Fibroblast of skin of abdomen (primary cell): ENCODE results near the gene SLC35G2.
A peak's percentile ranks its signal among the peaks of the same experiment; 100 is the strongest.
"Not testable (repeated sequence)": the region's sequence is repeated elsewhere in the genome, so short reads cannot be mapped to it uniquely, and the experiment has no call there.

Experiments
- DNase-seq: peaks from one replicate; pipeline ENCODE4 v3.0.0-alpha.2; 2013

Gene SLC35G2

DNA sequence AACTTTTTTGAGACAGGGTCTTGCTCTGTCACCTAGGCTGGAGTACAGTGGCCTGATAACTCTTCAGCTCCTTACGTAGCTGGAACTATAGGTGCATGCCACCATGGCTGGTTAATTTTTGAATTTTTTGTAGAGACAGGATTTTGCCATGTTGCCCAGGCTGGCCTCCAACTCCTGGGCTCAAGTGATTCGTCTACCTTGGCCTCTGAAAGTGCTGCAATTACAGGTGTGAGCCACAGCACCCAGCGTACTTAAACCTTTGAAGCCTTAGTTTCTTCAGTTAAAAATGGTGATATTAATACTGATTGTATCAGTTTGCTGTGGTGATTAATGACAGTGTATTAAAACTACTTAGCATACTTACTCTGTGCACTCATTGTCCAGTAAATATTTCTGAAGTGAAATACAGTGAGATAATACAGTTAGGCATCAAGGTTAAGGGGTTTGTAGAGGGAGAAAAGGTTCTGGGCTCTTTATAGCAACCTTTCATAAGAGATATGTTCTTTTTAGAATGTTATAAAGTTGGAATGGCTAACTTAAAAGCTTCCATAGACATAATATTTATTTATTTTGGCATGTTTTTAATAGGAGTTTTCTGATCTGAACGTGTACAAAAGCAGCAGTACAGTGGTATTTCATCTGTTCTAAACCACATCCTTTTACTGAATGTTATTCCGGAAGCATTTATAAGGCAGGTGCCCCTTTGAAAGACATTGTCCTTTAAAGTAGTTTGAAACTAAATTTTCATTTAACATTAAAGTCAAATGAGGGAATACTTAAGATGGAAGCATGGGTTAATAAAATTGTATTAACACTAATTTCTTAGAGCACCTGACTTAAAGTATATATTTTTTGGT is 66.7 kb downstream of the SLC35G2 start:
- no peak for DNase-seq

DNA sequence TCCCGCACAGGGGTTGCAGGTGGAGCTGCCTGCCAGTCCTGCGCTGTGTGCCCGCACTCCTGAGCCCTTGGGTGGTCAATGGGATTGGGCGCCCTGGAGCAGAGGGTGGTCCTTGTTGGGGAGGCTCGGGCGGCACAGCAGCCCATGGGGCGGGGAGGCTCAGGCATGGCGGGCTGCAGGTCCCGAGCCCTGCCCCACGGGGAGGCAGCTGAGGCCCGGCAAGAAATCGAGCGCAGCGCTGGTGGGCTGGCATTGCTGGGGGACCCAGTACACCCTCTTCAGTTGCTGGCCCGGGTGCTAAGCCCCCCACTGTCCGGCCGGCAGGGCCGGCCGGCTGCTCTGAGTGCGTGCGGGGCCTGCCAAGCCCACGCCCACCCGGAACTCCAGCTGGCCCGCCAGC is 71.0 kb downstream of the SLC35G2 start:
- no peak for DNase-seq

DNA sequence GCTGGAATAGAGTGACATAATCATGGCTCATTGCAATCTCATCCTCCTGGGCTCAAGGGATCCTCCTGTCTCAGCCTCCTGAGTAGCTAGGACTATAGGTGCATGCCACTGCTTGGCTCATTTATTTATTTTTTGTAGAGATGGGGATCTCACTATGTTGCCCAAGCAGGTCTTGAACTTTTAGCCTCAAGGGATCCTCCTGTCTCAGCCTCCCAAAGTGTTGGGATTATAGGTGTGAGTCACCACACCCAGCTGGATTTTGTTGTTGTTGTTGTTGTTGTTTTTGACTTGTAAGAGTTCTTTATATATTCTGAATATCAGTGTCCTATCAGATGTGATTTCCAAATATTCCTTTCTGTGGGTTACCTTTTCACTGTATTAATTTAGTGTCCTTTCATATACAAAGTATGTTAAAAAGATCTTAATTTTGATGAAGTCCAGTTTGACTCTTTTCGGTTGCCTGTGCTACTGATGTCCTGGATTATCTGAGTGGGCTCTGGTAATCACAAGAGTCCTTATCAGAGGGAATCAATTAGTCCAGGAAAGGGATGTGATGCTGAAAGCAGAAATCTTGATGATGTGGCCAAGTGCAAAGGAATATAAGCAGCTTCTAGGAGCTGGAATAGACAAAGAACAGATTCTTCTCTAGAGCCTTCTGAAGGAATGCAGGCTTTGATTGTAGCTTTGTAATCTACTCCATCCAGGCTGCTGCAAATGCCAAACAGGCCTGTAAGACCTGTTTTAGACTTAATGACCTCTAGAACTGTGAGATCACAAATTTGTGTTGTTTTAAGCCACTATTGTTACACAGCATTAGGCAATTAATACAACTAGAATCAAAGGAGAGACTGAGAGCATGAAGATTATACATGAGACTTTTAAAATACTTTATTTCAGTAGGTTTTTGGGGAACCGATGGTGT is 73.3 kb downstream of the SLC35G2 start:
- DNase-seq, result no peak

GRCh38 chr3:136893848-136894443 is 75.0 kb downstream of the SLC35G2 start:
- DNase-seq, result peak; percentile 53

GRCh38 chr3:136897171-136897570 is 78.2 kb downstream of the SLC35G2 start:
- not testable (repeated sequence) for DNase-seq

GRCh38 chr3:136898549-136898948 is 79.6 kb downstream of the SLC35G2 start:
- no peak for DNase-seq

GRCh38 chr3:136898954-136899353 is 80.0 kb downstream of the SLC35G2 start:
- no peak for DNase-seq

GRCh38 chr3:136899622-136900158 is 80.8 kb downstream of the SLC35G2 start:
- no peak for DNase-seq

- DNase-seq, result not testable (repeated sequence)
Measured at GRCh38 chr3:136900694-136901093, 81.8 kb downstream of the SLC35G2 start.

DNA sequence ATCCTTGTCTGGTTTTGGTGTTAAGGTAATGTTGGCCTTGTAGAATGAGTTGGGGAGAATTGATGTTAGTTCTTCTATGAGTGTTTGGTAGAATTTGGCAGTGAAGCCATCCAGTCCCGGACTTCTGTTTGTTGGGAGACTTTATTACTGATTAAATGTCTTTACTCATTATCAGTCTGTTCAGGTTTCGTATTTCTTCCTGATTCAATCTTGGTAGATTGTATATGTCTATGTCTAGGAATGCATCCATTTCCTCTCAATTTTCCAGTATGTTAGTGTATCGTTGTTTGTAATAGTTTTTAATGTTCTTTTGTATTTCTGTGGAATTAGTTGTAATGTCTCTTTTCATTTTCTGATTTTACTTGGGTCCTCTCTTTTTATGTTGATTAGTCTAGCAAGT is 82.5 kb downstream of the SLC35G2 start:
- no peak for DNase-seq

DNA sequence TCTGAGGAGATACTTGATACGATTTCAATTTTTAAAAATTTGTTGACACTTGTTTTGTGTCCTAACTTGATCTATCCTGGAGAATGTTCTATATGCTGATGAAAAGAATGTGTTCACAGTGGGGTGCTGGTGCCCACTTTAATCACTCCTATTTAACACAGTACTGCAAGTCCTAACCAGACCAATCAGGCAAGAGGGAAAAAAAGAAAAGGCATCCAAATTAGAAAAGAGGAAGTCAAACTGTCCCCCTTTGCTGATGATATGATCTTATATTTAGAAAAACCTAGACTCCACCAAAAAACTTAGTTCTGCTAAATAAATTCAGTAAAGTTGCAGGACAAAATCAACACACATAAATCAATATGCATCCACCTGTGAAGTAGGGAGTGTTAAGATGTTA is 83.6 kb downstream of the SLC35G2 start:
- DNase-seq, result not testable (repeated sequence)

DNA sequence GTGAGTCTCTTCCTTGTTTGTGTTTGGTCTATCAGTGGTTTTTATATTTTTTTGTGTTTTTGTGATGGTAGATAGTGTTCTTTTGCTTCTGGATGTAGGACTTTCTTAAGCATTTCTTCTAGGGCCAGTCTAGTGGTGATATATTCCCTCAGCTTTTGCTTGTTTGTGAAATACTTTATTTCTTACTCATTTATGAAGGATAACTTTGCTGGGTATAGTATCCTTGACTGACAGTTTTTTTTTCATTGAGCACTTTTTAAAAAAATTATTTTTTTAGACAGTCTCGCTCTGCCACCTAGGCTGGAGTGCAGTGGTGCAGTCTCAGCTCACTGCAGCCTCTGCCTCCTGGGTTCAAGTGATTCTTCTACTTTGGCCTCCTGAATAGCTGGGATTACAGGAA is 85.0 kb downstream of the SLC35G2 start:
- DNase-seq, result no peak

DNA sequence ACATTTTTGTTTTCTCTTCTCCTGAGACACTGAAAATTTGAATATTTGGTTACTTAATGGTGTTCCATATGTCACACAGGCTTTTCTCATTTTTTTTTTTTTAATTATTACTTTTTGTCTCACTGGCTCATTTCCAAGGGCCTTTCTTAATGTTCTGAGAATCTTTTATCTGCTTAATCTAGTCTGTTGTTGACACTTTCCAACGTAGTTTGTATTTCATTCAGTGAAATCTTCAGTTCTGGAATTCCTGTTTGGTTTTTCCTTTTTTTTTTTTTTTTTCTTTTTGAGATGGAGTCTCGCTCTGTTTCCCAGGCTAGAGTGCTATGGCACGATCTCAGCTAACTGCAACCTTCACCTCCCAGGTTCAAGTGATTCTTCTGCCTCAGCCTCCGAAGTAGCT is 85.8 kb downstream of the SLC35G2 start:
- no peak for DNase-seq
